HepG2 (cell line): Measurements from ENCODE around the gene RBCK1. TPM values are rescaled to one million over a fixed set of nuclear protein-coding genes. Genes with fewer than 3 reads are reported as not detected.

Source experiments
- ATAC-seq: fragments of 200-7000 bp; cut with Tn5 transposase; 3 replicates; pipeline ENCODE4 v1.9.1; 2020; ENCODE audit warnings: mild to moderate bottlenecking, moderate library complexity
- BruUV-seq: library from RNA; stranded (reverse); fragments of 400-500 nt; replicated peaks from 2 replicates; lab custom pipeline; 2021; lab: Mats Ljungman, UMichigan
- CTCF ChIA-PET: fragments of 300-600 bp; formaldehyde crosslinking; extraction: SDS; loops from one replicate; lab custom pipeline; 2021; ENCODE audit warnings: low total read pairs, inconsistent platforms, low intra/inter-chr PET ratio; lab: Yijun Ruan, JAX
- POLR2A ChIA-PET: fragments of 350-600 bp; sonication (Branson Sonifier 250); formaldehyde crosslinking; loops from one replicate; lab custom pipeline; 2020; ENCODE audit warnings: antibody characterized with exemption, inconsistent platforms; lab: Yijun Ruan, JAX
- DNase-seq: peaks from one replicate; pipeline ENCODE4 v3.0.0-alpha.2; 2015; ENCODE audit warnings: low spot score
- FAIRE-seq: peaks from 3 replicates; lab custom pipeline; 2011; peaks lifted over from hg19 to GRCh38; lab: Jason Lieb, UNC
- H2AFZ ChIP-seq: one replicate; pipeline ENCODE4 v1.6.1; 2011; ENCODE audit warnings: low read length, inconsistent platforms
- H3K27ac ChIP-seq: fragments of 300-600 bp; 3 replicates; pipeline ENCODE4 v1.8.0; 2011; ENCODE audit warnings: mixed run types, mild to moderate bottlenecking, mixed read lengths, low read length, inconsistent platforms; ENCODE audit not compliant: insufficient read depth; ENCODE audit errors: extremely low read length
- H3K27me3 ChIP-seq, 2 experiments: fragments of 200-600 bp in 1 of 2; 2 replicates in 1 of 2; 3 replicates in 1 of 2; pipeline versions ENCODE4 v1.6.0 to v1.8.0; 2011; ENCODE audit warnings: low read length in 2 of 2, mild to moderate bottlenecking in 2 of 2, moderate library complexity in 2 of 2, inconsistent platforms in 1 of 2; ENCODE audit not compliant: insufficient read depth in 2 of 2, control insufficient read depth in 1 of 2
- H3K36me3 ChIP-seq, 2 experiments: fragments of 200-600 bp in 1 of 2; replicated peaks in 1 of 2; 2 replicates in 1 of 2; 3 replicates in 1 of 2; pipeline versions ENCODE4 v1.5.1 to v1.8.0; 2011; ENCODE audit warnings: low read length in 2 of 2, inconsistent platforms in 1 of 2; ENCODE audit not compliant: insufficient read depth in 2 of 2, control insufficient read depth in 1 of 2
- H3K4me1 ChIP-seq: 2 replicates; pipeline ENCODE4 v1.5.1; 2012; ENCODE audit warnings: low read length, inconsistent platforms; ENCODE audit not compliant: insufficient read depth
- H3K4me2 ChIP-seq: 2 replicates; pipeline ENCODE4 v1.6.0; 2011; ENCODE audit warnings: low read depth, low read length, inconsistent platforms
- H3K4me3 ChIP-seq, 3 experiments: fragments of 200-600 bp in 1 of 3; sonication (generic), shearing (Covaris generic) in 1 of 3; replicated peaks in 1 of 3; 2 replicates each; pipeline ENCODE4 v1.5.1; 2011 to 2016; ENCODE audit warnings: low read length in 3 of 3, inconsistent platforms in 2 of 3, low read depth in 2 of 3, mild to moderate bottlenecking in 2 of 3, control low read depth in 1 of 3, mixed read lengths in 1 of 3; ENCODE audit not compliant: insufficient read depth in 1 of 3
- H3K79me2 ChIP-seq: one replicate; pipeline ENCODE4 v1.6.1; 2011; ENCODE audit warnings: low read length, inconsistent platforms; ENCODE audit not compliant: insufficient read depth
- H3K9ac ChIP-seq: 2 replicates; pipeline ENCODE4 v1.6.0; 2011; ENCODE audit warnings: mild to moderate bottlenecking, low read depth, low read length, inconsistent platforms; ENCODE audit not compliant: insufficient read depth
- H3K9me3 ChIP-seq: 2 replicates; pipeline ENCODE4 v1.5.1; 2012; ENCODE audit warnings: mild to moderate bottlenecking, low read length
- H4K20me1 ChIP-seq: 2 replicates; pipeline ENCODE4 v1.6.0; 2011; ENCODE audit warnings: inconsistent platforms, mild to moderate bottlenecking, low read length, moderate library complexity; ENCODE audit not compliant: insufficient read depth
- DNMT3B ChIP-seq: conservative IDR thresholded peaks from 2 replicates; pipeline ENCODE4 v1.6.1; 2016; ENCODE audit warnings: missing biosample characterization, control low read depth
- HOMEZ ChIP-seq: IDR thresholded peaks from 2 replicates; pipeline ENCODE4 v1.6.1; 2016; ENCODE audit warnings: low read depth
- HOXA7 ChIP-seq: sonication (generic); formaldehyde crosslinking; IDR thresholded peaks from 2 replicates; pipeline ENCODE4 v1.8.1; 2022; ENCODE audit warnings: mild to moderate bottlenecking, missing genetic modification reagents, moderate library complexity
- JARID2 ChIP-seq: sonication (generic); formaldehyde crosslinking; IDR thresholded peaks from 2 replicates; pipeline ENCODE4 v1.8.1; 2023; ENCODE audit warnings: missing genetic modification reagents, inconsistent platforms; ENCODE audit not compliant: insufficient replicate concordance
- PREB ChIP-seq: sonication (generic); formaldehyde crosslinking; IDR thresholded peaks from 2 replicates; pipeline ENCODE4 v1.4.0; 2020; ENCODE audit warnings: missing genetic modification reagents
- TFDP1 ChIP-seq: IDR thresholded peaks from 2 replicates; pipeline ENCODE4 v1.6.1; 2016; ENCODE audit warnings: missing compliant biosample characterization, missing genetic modification reagents, borderline replicate concordance
- XRCC5 ChIP-seq: fragments of 200-400 bp; formaldehyde crosslinking; optimal IDR thresholded peaks from 2 replicates; pipeline ENCODE3; 2017; ENCODE audit warnings: mild to moderate bottlenecking, low read length
- ZBTB3 ChIP-seq: sonication (generic); formaldehyde crosslinking; IDR thresholded peaks from 2 replicates; pipeline ENCODE4 v1.4.0; 2020; ENCODE audit warnings: low read depth, mild to moderate bottlenecking, moderate library complexity, missing genetic modification reagents, borderline replicate concordance
- ZBTB40 ChIP-seq, 2 experiments: fragments of 450-650 bp in 1 of 2; sonication (generic) in 1 of 2; formaldehyde crosslinking in 1 of 2; IDR thresholded peaks; 2 replicates each; pipeline versions ENCODE4 v1.6.1 to v1.8.0; 2016 to 2022; ENCODE audit warnings: antibody characterized with exemption in 1 of 2, mild to moderate bottlenecking in 1 of 2, missing genetic modification reagents in 1 of 2
- ZNF550 ChIP-seq: sonication (generic); formaldehyde crosslinking; IDR thresholded peaks from 2 replicates; pipeline ENCODE4 v1.4.0; 2020; ENCODE audit warnings: mild to moderate bottlenecking, missing genetic modification reagents, borderline replicate concordance
- ZNF589 ChIP-seq: sonication (generic); formaldehyde crosslinking; conservative IDR thresholded peaks from 2 replicates; pipeline ENCODE4 v1.8.0; 2022; ENCODE audit warnings: mild to moderate bottlenecking, moderate library complexity, missing genetic modification reagents
- WGBS: methylation state at CpG from one replicate; pipeline ENCODE4 v1.1.6; 2017; ENCODE audit warnings: low lambda C conversion rate; 5-methylcytosine and 5-hydroxymethylcytosine counted together
- in situ Hi-C: cut with HindIII; loops from 2 replicates; pipeline ENCODE4 v1.10.0; 2017; ENCODE audit warnings: low pct_unique_long_range_greater_than_20kb; ENCODE audit not compliant: extremely low pct_ligation_motif_present
- intact Hi-C: fragments of 100-400 bp; cut with micrococcal nuclease; formaldehyde crosslinking; loops from one replicate; pipeline ENCODE4 v1.10.0; 2022; ENCODE audit not compliant: unreplicated experiment
- polyA plus RNA-seq, 8 experiments: library from polyadenylated mRNA; depleted of rRNA in 3 of 8; stranded (reverse) in 7 of 8; unstranded in 1 of 8; fragments of >200 nt; fragmentation: Illumina TruSeq in 4 of 8; extraction: Trizol in 4 of 8; gene quantifications; 2 replicates each; pipeline versions ENCODE4 v1.2.1 to v1.2.3, GENCODE V29; 2011 to 2016; ENCODE audit warnings: low read depth in 4 of 8, missing spikeins in 1 of 8, mixed read lengths in 1 of 8; ENCODE audit not compliant: insufficient read depth in 1 of 8
- total RNA-seq, 5 experiments: library from RNA; depleted of rRNA; stranded (reverse); fragments of >200 nt; fragmentation: Illumina TruSeq; extraction: Trizol; gene quantifications; 2 replicates each; pipeline ENCODE4 v1.2.3, GENCODE V29; 2016; ENCODE audit warnings: low read depth in 1 of 5

RBCK1 gene
- total and polyA plus RNA-seq, 2 of the 13 experiments (the other 11 are each of a cell fraction or from before 2014, with no cell fraction given), result 149 to 215 TPM

GRCh38 chr20:385448-385847 lies 22.7 kb upstream of the RBCK1 start:
- H3K9me3 ChIP-seq, result no peaks in the 10 kb centered on the region
- no TSS peak for BruUV-seq
- H3K79me2 ChIP-seq, result peaks cover 82% of the 10 kb centered on the region
- intact Hi-C loops, result no loop called here
- peaks cover 75% of the 10 kb centered on the region for H3K4me1 ChIP-seq
- FAIRE-seq (no peak), DNase-seq (no peak), ATAC-seq (no peak)
- H3K4me2 ChIP-seq, result no peak overlapping the region
- no peak overlapping the region for H2AFZ ChIP-seq
- H3K36me3 ChIP-seq, result peaks cover 30 to 76% of the 10 kb centered on the region in 2 experiments
- H3K27me3 ChIP-seq, result no peaks in the 10 kb centered on the region; a peak in 1 of 5 replicates
- H3K4me3 ChIP-seq, result no peak overlapping the region
- no peak overlapping the region for H3K27ac ChIP-seq
- in situ Hi-C loops, result no loop called here
- ChIA-PET CTCF (no interaction called here), POLR2A (interaction anchor here (1.4 to 29.0 kb wide), 3 partner anchors 13 to 46 kb away, joined by 5 to 1587 read pairs (median 909); partner anchors contain the start of gene RBCK1)
- H4K20me1 ChIP-seq, result peaks cover 35% of the 10 kb centered on the region
- H3K9ac ChIP-seq, result no peak overlapping the region
- WGBS, result 97% methylated on average over 5 of the region's 5 CpGs
- TF ChIP-seq JARID2 (CRISPR knock-in tag) (no peak), PREB (CRISPR knock-in tag) (no peak), ZBTB40 (IDR thresholded peaks at IDR 0.05) (no peak), ZBTB40 (CRISPR knock-in tag; IDR thresholded peaks at IDR 0.05) (0 out of 2 replicates have a peak, but pooled peaks have one; percentile 26), ZNF589 (CRISPR knock-in tag) (no peak), DNMT3B (CRISPR knock-in tag) (no peak), HOMEZ (CRISPR knock-in tag) (no peak), TFDP1 (CRISPR knock-in tag) (no peak), HOXA7 (no peak), XRCC5 (no peak), ZNF550 (CRISPR knock-in tag) (no peak), ZBTB3 (CRISPR knock-in tag) (no peak)
